ENCODE results near the gene CAPZB. TPM values are rescaled to one million over a fixed set of nuclear protein-coding genes. Genes with fewer than 3 reads are reported as not detected.

Gene CAPZB
- total RNA-seq, 1 donor from 2014 or later: 222 TPM

DNA sequence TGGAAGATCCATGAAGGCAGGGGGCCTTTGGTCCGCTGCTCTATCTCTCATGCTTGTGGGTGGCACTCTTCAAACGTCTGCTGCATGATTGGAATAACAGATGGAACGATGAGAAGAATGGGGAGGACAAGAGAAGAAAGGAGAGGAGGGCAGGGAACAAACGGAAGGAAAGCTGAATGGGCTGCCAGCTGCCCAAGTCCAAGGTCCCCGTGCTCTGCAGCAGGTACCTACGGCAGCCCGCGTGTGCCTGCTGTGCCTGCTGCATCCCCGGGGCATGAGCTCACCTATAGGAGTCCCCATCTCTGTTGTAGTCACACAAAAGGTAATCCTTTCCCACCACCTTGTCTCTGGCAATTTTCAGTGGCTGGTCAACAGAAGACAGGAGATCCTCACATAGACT, 100.1 kb downstream of the CAPZB start:
- DNase-seq (no peak), ATAC-seq (ENCODE audit: poor library complexity) (no peak)
- intact Hi-C loops (cut with DNase I): loop anchor here (10.0 kb wide), 1 partner anchor 200 kb away; no protein-coding TSS in a partner anchor

DNA sequence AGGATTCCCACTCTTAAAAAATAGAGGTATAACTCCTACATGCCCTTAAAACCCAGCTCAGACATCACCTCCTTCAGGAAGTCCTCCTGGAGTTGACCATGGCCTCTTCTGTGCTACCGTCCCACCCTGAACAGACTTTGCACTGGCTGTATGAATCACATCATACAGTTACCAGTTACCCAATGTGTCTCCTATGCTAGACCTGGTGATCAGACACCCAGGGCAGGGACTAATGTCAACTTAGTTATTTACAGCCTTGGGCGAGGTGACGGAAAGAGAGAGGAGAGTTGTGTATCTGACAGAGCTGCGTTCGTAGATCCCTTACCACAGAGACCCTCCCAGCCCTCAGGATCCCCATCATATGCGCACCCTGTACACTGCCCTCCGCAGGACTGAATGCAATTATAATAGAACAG, 100.6 kb downstream of the CAPZB start:
- intact Hi-C loops (cut with DNase I): loop anchor here (10.0 kb wide), 1 partner anchor 200 kb away; no protein-coding TSS in a partner anchor

DNA sequence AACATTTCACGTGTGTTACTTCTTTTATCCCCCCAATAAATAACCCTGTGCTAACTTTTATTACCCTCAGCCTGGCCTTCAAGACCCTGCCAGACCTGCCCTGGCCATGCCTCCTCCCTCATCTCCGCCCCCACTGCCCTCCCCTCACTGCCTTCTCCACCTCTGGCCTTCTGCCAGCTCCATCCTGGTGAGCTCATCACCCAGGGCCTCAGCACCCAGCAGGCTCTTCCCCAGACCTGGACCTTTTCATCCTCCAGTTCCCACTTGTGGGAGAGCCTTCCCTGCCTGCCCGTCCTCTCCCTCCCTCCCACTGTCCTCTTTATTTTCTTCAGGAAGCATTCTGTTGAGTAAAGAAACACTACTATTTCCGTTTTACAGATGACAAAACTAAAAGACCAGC, 101.2 kb downstream of the CAPZB start:
- DNase-seq (peak; percentile 53), ATAC-seq (ENCODE audit: poor library complexity) (no peak)
- intact Hi-C loops (cut with DNase I): loop anchor here (10.0 kb wide), 1 partner anchor 201 kb away; no protein-coding TSS in a partner anchor

More for the DNA sequence above, 100.6 kb downstream of the CAPZB start:
- no peak for DNase-seq
- no peak for ATAC-seq (ENCODE audit: poor library complexity)

DNA sequence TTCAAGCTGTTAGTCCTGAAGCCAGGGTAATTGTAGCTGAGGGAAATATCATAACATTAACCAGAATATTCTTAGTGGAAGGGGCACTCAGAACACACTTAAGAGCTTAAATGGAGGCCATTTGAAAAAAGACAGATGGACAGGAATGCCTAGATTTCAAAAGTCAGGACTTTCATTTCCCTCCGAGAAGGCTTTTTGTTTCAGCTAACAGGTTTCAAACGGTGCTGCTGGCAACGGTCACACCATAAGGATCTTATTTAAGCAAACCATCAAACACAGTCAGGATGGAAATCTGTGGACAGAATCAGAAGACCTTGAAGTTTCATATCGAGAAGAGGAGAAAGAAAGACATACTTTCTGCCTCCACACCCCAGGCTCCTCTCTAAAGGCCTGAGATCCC, 103.1 kb downstream of the CAPZB start:
- DNase-seq (no peak), ATAC-seq (ENCODE audit: poor library complexity) (no peak)
- intact Hi-C loops (cut with DNase I): loop anchor here (10.0 kb wide), 1 partner anchor 203 kb away; no protein-coding TSS in a partner anchor

DNA sequence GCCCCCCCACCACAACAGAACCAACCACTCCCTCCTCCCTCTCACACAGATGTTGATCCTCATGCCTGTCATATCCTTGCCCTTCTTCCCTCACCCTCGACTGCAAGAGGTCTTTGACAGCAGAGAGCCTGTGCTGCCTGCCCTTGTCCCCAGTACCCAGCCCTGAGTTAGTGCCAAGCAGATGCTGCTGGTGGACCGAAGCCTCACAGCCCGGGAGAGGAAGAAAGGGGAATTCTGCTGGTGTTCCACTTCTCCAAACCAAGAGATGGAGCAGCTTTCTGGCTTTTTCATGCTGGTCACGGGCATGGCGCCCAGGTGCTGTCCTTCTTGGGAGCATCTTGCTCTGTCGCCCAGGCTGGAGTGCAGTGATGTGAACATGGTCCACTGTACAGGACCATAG, 104.1 kb downstream of the CAPZB start:
- intact Hi-C loops (cut with DNase I): loop anchor here (10.0 kb wide), 1 partner anchor 204 kb away; no protein-coding TSS in a partner anchor
- ATAC-seq (ENCODE audit: poor library complexity) (no peak), DNase-seq (peak; percentile 18)

DNA sequence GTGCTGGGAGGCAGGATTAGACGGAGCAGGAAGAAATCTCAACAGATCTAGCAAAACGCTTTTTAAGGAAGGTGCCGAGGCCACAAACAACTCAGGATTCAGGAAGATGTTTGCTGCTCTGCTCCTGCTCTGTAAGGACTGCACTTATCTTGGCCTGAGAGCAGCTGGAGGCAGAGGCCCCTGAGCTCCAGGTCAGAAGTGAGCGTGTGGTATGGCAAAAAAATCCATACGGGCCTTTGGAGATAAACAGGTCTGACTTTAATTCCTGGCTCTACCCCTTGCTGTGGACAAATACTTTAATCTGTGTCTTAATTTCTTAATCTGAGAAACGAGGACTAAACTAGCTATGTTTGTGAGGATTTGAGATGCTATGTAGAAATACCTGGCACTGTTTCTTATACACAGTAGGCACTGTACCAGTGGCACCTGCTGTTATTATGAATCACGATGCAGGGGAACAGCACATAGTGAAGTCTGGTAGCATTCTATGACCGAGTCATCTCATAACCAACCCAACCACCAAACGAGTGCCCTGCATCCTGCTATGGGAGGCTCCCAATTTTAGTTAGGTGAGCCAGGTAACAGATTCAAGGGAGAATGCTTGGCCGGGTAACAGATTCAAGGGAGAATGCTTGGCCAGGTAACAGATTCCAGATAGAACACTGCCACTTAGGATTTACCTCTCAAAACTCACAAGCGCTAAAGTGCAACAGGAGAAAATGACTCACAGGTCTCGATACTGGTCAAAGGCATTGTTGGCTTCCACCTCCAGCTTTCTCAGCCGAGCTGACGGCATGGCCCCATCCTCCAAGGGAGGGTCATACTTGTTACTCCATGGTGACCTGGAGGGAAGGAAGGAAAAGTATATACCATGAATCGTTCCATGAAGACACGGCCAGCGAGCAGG, 107.3 kb downstream of the CAPZB start:
- DNase-seq: no peak

DNA sequence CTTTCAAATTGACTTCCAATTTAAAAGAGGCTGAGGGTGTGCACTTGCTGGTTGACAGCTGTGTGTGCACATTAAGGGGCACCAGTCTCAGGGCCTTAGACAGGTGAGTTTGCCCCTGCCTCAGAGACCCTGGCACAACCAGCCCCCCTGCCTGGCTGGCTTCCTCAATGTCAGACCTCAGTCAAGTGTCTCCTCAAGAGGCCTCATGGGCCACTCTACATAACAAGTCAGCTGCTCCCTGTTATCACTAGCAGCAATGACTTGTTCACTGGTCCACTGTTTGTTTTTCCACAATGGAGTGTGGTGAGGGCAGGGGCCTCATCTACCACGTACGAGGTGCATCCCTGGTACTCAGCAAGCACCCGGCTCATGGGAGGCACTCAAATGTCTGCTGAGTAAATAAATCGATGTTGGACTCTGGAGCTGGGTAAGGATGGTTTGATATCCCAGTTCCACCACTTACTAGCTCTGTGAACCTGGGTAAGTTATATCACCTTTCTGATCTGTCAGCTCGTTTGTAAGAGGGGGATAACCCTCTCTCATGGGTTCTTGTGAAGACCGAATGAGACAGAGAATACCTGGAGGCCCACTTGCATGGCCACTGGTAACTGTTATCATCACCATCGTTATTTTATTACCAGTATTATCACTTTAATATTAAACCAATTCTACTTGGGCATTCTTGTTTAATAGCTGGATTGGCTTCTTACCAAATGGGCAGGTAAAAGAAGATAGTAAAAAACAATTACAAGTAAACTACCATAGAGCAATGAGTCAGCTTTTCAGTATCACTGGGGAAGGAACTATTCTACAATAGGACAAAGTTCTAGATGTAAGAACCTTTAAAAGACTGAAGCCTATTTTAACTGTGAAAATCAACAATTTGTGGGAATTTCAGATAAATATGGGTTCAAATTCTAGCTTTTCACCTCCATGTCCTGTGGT, 108.6 kb downstream of the CAPZB start:
- no peak for DNase-seq
- peak; percentile 52 for ATAC-seq (ENCODE audit: poor library complexity)
- intact Hi-C loops (cut with DNase I): no loop called here

More for the DNA sequence above, 107.3 kb downstream of the CAPZB start:
- intact Hi-C loops (cut with DNase I): no loop called here
- no peak for ATAC-seq (ENCODE audit: poor library complexity)

DNA sequence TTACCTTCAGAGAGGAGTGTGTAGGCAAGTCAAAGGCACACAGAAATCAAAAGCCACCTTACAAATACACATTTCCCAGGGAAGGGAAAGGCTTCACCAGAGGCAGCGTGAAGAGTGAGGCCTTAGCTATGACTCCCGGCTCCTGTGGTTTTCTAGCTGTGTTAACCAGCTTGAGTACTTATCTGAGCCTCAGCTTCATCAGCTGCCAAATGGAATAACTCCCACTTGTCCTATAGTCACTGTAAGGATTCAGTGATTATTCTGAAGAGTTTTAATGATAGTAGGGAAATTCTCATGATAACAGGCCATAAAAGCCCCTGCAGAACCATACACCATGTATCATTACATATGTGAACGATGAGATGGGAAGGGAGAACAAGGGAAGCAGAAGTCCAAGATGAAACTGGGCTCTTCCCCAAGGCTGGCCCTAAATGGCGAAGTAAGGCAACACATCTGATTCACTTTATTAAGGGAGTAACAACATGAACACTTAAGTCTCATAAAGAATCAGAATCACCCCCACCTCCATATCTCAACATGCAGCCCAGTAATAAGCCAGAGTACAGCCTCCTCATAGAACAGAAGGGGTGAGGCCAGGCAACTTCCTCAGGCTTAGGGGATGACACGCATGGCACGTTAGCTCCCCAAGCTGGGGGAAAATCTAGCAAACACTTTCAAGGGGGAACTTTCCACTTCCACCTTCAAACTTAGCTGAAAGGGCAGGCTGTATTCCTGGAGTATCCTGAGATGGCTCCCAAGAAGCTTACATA, 109.5 kb downstream of the CAPZB start:
- ATAC-seq (ENCODE audit: poor library complexity): no peak
- intact Hi-C loops (cut with DNase I): no loop called here
- DNase-seq: no peak

DNA sequence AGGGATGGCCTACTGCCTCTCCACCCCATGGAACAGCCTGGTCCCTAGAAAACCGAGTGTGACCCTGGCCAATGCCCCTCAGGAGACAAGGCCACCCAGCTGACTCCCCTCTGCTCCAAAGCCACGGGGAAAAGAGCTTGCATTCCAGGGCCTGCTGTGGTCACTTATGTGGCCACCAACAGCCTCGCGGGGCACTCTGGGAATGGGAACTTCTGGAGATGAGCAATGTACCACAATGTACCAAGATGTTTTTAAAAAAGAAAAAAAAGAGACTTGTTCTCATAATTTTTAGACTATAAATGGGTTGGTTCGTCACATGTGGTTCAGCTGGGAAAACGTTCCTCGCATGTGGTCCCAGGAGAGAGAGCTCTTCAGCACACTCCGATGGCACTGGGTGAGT, 110.4 kb downstream of the CAPZB start:
- intact Hi-C loops (cut with DNase I): no loop called here
- ATAC-seq (ENCODE audit: poor library complexity) (no peak), DNase-seq (no peak)

DNA sequence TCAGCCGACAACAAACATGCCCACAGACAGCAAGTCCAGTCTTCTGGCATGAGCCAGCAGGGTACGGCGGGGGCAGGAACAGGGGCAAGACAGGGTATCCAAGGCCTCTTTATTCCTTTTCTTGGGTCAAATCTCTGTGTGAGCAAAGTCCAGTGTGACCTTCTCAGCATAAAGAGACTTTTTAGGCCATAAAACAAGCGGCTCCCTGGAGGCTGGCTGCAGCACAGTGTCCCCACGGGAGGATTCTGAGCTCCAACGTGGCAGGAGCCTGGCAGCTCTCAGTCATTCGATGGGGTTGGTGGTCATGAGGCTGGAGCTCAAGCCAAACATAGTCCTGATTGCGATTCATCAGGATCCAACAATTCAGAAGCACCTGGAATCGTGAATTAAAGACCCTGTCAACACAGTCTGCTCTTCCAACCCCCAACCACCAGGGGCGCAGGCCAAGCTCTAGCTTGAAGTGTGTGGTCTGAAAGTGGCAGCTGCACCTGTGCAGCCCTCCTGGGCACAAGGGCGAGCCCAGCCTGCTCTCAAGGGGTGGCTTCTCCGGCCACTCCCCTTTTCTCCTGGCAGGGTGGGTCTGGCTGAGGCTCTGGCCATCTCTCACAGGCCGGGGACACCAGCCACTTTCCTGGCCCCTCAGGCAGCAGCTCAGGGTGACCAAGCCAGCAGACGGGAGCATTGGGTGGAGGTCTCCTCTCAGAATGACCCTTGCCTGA, 111.1 kb downstream of the CAPZB start:
- intact Hi-C loops (cut with DNase I): no loop called here
- DNase-seq (peak; percentile 8), ATAC-seq (ENCODE audit: poor library complexity) (no peak)

DNA sequence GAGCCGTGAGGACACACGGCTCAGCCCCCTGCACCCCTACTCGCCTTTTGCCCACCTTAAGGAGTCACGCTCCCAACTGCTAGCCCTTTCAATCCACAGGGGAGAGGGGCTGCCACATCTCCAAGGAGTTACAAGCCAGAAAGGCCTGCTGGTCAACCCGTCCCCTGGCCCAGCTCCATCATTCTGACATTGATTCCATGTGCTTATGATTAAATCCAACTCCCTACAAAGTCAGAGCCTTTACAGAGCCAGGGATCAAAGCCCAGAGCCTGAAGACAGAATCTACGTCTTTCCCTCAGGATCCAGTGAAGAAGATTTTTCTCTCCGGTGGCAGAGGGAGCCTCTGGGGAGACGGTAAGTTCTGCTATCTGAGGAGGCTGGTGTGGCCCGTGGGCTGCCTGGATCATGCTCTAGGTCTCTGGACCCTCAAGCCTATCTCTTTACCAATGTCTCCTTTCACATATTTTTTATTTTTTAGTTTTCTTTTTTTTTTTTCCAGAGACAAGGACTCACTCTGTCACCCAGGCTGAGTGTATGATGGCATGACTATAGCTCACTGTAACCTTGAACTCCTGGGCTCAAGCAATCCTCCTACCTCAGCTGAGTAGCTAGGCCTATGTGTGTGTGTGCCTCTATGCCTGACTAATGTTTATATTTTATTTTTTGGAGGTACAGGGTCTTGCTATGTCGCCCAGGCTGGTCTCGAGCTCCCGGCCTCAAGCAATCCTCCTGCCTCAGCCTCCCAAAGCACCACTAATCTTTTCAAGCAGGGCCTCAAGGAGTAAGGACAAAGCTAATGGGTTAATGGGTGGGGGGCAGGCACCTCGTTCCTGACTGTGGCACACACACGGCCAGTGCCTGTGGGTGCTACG, 111.9 kb downstream of the CAPZB start:
- intact Hi-C loops (cut with DNase I): no loop called here
- DNase-seq (no peak), ATAC-seq (ENCODE audit: poor library complexity) (no peak)

DNA sequence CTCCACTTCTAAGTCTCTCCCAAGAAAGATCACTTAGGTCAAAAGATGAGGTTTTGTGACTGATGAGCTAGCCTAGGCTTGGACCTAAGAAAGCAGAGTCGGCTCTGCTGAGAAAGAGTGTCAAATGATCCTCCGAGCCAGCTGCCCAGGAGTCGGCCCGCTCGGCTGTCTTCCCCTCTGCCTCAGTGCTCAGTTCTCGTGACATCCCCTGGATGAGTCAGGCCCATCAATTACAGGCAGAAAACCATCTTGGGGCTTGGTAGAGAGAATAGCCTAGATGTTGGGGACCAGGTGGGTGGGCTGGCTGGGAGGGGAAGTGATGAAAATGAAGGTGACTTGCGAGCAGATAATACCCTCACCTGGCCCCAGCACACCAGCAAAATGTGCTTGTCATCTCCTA, 112.7 kb downstream of the CAPZB start:
- intact Hi-C loops (cut with DNase I): no loop called here

DNA sequence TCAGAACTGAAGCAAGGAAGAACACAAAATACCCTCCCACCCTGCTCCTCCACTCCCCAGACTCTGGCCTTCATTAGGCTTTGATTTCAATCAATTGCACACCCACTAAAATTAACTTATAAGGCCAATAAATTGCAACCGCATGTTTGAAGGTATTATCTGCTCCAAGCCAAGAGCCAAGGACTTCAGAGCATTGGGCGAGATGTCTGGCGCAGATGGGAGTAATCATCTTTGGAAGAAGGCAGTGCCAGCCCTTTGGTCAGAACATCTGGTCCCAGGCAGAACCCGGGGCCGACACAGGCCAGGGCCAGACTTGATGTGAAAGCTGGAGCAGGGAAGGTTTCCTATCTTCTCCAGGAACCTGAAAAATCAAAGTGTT, 113.2 kb downstream of the CAPZB start:
- intact Hi-C loops (cut with DNase I): no loop called here
- no peak for ATAC-seq (ENCODE audit: poor library complexity)
- DNase-seq: no peak

More for the DNA sequence above, 112.7 kb downstream of the CAPZB start:
- no peak for ATAC-seq (ENCODE audit: poor library complexity)
- no peak for DNase-seq

DNA sequence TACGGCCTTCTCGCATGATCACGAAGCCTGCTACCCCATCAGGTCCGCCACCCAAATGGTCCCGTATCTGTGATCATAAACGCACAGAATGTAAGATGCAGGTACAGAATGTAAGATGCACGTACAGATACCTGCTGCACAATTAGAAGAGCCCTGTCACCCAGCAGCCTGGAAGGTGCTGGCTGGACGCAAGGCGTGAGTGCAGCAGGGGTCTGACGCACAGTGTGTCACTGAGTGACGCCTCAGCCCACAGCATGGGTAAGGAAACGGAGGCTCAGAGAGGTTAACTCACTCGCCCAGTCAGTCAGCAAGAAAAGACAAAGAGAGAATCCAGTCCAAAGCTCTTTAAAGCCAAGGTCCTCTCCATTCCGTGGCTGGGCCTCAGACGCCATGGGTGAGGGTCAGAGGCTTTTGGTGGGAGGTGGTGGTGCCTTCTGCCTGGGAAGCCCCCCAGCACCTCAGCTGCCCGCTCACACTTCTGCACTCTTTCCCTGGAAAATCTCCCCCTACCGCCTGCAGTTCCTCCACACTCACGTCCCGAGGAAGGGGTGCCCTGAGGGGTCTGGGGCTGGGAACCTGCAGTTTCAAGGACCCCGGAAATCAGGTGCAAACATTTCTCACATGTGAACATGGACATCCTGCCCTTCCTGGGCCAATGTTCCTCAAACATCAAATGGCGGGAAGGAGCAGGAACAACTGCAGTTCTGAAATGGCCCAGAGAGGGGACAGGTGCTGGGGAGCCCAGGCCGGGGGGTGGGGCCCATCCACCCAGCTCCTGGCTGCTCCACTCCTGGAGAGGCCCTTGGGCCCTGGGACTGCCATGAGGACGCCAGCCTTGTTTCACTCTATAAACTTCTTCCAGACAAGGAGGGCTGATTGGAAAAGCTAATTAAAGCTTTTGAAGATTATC, 113.9 kb downstream of the CAPZB start:
- intact Hi-C loops (cut with DNase I): no loop called here
- DNase-seq (no peak), ATAC-seq (ENCODE audit: poor library complexity) (no peak)

DNA sequence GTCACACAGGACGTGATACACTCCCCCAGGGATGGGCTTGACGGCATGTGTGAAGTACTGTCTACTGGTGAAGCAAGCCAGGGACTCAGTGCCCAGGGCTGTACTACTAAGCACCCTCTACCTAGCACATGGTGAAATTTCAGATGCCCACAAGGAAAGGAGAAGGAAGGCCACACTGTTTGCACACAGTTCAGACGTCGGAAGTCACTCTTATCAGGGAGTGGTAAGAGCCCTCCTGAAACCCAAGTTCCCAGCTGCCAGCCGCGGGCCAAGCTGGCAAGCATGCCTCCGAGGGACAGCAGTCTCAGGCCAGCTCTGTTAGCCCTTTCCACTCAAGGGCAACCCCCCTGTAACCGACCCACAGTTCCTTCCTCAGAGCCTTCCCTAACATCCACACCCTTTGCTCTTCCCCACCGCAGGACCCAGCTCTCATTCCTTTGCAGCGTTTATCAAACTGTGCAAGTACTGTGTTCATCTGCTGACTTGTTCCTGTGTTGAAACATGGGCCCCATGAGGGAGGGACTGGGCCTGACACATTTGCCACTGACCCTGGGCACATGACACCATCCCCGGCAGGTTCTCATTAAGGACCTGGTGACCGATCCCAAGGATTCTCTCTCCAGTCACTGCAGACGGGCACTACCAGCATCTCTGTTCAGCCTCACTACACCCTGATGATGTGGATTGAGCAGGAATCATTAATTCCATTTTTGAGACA, 114.7 kb downstream of the CAPZB start:
- DNase-seq: no peak
- intact Hi-C loops (cut with DNase I): no loop called here
- ATAC-seq (ENCODE audit: poor library complexity): peak; percentile 39
